ENCODE results near the gene KRT13. TPM values are rescaled to one million over a fixed set of nuclear protein-coding genes. Genes with fewer than 3 reads are reported as not detected.
A peak's percentile ranks its signal among the peaks of the same experiment; 100 is the strongest.

The KRT13 gene
- total RNA-seq, 1 donor from 2014 or later, result not detected

DNA sequence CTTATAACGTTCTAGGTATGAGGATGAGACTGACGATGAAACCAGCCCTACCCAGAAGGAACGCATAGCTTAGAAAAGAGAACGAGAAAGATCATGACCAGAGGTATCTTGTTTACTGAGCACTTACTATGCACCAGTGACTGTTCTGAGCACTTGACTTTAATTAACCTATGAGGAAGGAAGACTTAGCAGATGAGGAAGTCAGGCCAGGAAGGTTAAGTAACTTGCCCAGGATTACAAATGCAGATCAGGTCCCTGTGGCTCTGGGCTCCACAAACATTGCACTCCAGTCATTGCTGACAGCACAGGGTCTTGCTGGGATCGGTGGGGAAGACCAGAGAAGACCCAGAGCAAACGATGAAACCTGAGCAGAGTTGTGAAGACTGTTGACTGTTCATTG lies 7.1 kb downstream of the KRT13 start:
- peak; percentile 34 for ATAC-seq
- no peak for DNase-seq (ENCODE audit: low spot score)

DNA sequence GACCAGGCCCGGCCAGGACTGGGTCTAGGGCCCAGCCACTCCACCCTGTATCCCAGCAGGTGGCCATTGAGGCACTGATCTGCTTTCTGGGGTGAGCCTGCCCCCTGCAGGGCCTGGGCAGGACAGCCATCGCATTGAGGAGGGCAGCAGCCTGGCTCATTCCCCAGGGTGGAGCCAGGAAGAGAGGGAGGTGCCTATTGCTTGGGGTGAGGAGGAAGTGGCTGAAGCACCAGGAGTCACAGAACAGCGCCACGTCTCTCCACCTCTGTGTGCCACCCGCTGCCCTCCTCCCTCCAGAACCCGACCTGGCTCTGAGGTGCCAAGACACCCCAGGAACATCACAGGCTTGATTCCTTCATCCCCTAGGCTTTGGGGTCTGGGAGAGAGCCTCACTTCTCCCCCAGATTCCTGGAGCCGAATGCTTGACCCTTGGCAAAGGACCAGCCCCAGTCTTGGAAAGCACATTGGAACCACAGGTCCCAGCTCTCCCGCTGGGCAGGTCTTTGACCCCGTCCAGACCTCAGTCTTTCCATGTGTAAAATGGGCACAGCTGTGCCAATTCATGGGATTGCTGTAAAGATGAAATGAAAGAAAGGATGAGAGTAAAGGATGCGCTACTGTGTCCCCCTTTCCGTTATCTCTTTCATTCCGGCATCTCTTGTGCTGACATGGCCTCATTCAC lies 8.5 kb downstream of the KRT13 start:
- ATAC-seq, result peak; percentile 76
- peak; percentile 55 for DNase-seq (ENCODE audit: low spot score)

DNA sequence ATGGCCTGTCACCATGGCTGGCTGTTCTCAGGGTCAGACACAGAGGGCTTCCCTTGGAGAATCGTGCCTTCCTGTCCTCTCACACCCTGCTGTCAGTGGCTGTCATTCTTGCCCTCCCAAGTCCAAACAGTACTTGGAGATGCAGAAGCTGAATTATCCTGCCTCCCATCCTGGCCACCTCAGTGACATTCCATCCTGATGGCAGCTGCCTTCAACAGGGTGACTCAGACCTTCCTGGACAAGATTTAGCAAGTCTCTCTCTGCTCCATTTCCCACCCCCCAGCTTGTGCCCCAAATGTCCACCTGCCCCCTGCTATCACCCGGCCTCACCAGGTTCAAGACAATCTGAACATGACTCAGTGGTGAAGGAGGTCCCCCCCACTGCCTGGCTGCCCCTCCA lies 10.9 kb downstream of the KRT13 start:
- ATAC-seq (no peak), DNase-seq (ENCODE audit: low spot score) (no peak)

DNA sequence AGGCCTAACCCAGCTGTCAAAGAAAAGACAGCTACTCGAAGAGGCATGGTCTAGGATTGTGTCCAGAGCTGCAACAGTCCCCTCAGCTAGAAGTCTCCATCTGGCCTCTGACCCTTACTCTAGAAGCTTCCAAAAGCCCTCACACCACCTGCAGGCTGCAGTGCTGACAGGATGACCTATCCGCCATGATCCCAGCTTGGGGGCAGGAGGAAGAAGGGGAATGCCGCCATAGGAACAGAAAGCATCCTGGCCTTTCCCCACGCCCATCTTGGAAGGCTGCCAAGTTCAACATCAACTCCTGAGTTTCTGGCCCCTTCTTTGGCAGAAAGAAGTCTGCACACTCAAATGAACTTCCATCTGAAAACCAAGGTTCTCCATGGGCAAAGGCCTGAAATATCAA lies 12.6 kb downstream of the KRT13 start:
- DNase-seq (ENCODE audit: low spot score) (no peak), ATAC-seq (no peak)

DNA sequence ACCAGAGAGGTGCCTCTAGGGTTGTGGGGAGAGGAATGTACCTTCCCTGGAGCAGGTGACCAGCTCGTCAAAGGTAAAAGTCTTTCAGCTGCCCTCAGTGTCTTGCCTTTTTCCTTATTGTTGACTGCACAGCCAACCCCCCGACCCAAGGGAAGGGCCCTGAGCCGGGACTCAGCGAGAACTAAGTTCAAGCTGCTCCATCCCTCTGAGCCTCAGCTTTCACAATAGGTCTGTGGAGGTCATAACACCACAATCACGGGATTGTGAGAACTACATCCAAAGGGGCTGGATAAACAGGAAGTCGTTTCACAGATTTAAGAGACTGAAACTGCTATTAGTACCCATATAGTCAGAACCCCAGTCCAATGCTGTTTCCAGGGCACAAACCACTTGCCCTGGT lies 13.1 kb downstream of the KRT13 start:
- ATAC-seq (peak; percentile 32), DNase-seq (ENCODE audit: low spot score) (no peak)

DNA sequence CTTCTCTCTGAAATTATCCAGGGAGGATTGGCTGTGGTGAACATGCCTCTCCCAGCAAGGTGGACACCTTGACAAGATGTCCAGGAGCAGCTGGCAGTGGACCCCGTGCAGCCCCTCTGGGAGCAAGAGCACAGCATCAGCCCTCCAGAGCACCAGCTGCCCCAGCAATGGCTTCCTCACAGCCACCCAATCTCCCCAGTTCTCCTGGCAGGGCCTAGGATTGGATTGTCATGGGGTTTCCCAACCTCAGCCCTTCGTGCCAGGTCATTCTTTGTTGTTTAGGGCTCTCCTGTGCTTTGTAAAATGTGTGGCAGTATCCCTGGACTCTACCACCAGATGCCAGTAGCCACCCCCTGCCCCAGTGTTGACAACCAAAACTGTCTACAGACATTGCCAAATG lies 13.9 kb downstream of the KRT13 start:
- ATAC-seq (no peak), DNase-seq (ENCODE audit: low spot score) (no peak)

DNA sequence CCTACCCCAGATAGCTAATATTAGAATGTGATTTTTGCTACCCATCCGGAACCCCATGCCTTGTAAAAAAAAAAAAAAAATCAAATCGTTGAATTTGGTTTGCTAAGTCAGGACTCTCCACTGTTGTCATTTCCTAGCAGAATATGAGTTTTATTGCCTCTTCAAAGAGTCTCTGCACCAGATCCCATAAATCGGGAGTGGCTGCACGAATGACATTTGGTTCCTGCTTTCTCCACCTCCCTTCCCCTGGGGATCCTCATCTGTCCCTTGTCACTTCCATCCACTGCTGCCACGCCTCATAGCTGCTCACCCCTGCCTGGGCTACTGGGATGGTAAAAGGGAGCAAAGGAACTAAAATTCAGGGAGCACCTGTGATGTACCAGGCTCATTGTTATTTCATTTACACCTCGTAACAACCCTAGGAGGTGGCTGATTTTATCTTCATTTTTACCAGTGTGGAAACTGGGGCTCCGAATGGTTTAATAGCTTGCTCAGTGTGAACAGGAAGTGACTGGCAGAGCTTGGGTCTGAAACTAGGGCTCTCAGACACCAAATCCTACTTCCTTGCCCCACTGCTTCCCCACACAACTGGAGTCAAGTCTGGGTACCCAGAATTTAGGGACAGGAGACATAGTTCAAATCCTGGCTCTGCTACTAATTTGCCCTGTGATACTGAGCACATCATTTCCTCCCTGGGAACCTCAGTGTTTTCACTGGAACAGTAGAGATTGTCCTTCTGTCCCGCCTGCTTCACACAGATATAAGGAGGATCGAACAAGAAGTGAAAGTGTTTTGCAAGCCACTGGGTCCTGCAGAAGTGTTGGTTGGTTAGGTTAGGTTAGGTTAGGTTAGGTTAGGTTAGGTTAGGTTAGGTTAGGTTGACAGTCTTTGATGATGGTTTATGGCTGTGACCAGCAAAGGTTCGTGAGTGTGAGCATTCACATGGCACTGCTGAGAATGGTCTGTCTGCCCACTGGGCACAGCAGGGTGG lies 15.1 kb downstream of the KRT13 start:
- no peak for DNase-seq (ENCODE audit: low spot score)
- no peak for ATAC-seq

DNA sequence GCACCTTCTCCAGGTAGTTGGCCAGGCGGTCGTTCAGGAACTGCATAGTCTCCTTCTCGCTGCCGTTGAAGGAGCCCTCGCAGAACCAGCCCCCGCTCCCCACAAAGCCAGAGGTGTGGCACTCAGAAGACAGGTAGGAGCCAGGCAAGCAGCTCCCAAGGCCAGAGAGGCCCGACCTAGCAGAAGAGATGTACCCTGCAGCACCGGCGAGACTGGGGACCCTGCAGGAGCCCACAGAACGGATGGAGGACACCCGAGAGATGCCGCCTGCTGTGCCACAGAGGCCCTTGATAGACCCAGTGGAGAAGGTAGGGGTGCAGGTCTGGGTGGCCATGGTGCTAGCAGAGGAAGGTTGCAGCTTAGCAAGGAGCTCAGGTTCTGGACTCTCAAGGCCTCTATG lies 15.9 kb downstream of the KRT13 start, which contains the start of gene KRT36:
KRT36 (minus strand) TSS at position 380 of the 400 bp plus-strand sequence; CDS start at position 334, 46 bp downstream.
- DNase-seq (ENCODE audit: low spot score), result no peak
- ATAC-seq, result no peak

DNA sequence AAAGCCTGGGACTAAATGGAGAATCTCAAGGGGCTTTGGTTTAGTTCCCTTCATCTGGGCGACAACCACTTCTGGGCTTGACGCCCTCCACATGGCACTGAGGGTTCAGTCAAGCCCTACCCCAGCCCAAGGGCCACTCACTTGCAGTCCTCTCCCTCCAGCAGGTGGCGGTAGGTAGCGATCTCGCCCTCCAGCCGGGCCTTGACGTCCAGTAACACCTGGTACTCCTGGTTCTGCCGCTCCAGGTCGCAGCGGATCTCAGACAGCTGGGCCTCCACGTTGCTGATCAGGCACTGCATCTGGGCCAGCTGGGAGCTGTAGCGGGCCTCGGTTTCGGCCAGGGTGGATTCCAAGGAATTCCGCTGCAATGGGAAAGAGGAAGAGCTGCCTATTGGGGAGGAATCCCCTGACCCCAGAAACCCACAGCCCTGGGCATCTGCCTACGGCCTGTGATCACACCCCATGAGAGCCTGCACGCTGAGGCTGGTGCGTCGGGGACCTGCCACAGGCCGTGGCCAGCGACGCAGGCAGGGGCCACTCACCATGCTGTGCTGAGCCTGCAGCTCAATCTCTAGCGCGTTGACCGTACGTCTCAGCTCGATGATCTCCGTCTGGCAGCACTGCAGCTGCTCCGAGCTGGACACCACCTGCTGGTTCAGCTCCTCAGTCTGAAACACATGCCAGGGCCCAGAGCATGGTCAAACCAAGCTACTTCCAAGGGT lies 18.4 kb downstream of the KRT13 start:
- ATAC-seq (peak; percentile 48), DNase-seq (ENCODE audit: low spot score) (no peak)

DNA sequence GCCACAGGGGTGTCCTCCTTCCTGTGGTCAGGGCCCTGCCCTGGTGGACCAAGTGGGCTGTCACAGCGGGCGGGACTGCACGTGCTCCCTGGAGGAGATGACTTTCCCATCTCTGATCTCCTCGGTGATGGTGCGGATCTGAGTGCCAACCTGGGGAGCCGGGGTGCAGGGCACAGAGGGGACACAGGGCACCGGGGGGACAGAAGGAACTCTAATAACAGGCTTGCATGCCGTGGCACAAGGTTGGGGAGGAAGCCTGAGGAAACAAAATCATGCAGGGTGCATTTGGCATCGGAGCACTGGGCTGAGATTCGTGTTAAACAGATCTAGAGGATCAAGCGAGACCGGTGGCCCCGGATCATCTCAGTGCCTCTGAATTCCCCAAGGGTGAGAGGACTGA lies 19.1 kb downstream of the KRT13 start:
- DNase-seq (ENCODE audit: low spot score) (no peak), ATAC-seq (no peak)

DNA sequence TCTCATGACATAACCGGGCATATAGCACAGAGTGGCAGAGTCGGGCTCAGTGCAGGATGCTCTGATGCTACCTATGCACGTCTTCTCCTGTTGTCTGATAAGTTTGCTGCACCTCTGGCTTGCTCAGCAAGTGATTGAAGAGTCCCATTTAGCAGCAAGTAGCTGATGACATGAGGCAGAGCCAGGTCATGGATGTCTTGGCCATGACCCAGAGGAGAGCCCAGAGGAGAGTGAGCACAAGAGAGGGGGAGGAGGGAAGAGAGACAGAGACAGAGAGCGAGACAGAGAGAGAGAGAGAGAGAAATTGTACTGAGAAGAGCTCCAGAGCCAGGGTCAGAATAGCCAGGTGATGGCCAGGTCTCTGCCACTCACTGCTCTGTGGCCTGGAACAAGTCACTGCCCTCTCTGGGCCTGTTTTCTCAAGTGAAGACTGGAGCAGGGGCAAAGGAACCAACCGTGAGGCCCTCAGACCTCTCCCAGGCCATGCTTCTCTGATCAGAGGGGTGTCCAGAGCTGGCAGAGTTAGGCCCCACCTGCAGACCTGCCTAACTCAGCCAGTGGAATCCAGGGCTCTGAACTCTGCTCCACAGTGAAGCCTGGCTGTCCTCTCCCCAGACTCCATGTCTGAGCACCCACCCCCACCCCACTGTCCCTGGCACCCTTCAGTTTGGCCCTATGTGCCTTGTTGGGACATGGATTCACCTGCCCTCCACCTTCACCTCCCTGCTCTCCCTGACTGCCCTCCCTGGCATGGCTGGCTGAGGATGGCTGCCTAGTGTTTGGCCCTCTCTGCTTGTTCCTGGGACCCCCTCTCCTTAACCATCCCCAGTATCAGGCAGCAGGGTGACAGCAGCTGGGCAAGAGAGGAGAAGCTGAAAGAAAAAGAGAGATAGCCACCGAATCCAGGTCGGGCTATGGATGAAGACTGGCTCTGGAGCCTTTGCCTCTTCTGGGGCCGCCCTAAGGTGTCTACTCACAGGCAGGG lies 20.2 kb downstream of the KRT13 start:
- DNase-seq (ENCODE audit: low spot score) (no peak), ATAC-seq (no peak)

DNA sequence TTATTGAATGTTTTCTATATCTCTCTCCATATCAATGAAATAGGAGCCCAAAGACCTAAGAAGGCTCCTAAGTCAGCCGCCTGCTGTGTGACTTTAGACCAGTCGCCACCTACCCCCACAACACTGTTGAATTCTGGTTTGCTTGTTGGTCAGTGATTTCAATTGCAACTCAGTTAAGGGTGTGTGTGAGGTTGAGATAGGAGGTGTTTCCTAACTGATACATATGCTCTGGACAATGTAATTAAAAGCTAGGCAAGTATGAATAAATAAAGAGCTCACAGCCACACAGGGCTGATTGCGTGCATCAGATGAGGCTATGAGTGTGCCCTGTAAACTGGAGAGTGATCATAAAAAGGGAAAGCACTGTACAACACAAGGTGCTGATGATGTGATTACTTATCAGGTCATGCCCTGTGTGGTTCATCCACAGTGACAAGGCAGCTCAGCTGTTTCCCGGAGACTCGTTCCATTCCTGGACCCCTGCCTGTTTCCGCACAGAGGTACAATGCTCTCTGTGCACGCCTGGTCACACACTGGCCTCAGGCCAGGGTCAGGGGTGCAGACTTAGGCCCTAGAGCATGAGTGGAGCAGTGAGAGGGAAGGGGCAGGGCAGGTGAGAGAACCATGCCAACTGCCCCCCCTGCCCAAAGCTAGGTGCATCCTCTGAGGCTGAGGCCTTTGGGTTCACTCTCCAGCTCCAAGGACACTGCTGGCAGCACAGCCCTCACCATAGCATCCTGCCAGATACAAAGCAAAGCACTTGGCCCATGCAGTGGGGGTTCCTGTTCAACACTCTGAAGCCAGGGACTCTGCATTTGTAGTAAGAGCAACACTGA lies 21.2 kb downstream of the KRT13 start:
- DNase-seq (ENCODE audit: low spot score), result no peak
- ATAC-seq, result no peak

DNA sequence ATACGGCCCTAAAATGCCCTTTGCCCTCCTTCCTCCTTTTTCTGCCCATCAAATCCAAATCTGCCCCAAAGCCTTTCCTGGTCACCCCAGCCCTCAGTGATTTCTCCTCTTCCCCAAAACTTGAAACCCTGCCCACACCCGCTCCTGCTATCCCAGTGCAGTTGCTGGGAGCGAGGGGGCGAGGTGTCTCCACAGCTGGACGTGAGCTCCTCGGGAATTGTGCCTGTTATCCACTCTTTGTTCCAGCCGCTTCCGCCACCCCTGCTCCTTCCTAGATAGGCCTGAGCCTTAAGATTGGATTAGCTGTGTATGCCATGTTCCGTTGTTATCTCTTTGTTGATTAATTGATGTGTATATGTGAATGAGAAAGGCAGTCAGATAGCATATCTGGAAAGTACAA lies 21.9 kb downstream of the KRT13 start:
- DNase-seq (ENCODE audit: low spot score), result no peak
- ATAC-seq, result no peak

DNA sequence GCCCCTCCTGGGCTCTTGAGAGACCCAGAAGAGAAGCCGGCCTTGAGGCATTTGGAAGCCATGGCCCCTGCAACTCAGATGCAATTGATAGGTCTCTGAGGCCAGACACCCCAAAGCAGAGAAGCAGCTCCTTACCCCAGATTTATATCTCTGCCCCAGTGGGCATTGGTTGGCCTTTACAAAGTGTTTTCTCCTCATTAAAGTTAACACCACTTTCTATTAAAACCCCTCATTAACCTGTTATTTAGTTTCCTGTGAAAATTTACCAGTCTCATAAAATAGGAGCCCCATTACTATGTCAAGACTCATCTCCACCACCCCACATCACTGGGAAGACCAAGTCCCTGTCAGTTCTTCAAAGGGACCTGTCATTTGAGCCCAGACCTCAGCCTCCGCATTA lies 24.4 kb downstream of the KRT13 start, which contains the start of gene KRT35:
KRT35 (minus strand) TSS at position 116 of the 400 bp plus-strand sequence; CDS start at position 62, 54 bp downstream.
- ATAC-seq (no peak), DNase-seq (ENCODE audit: low spot score) (no peak)

DNA sequence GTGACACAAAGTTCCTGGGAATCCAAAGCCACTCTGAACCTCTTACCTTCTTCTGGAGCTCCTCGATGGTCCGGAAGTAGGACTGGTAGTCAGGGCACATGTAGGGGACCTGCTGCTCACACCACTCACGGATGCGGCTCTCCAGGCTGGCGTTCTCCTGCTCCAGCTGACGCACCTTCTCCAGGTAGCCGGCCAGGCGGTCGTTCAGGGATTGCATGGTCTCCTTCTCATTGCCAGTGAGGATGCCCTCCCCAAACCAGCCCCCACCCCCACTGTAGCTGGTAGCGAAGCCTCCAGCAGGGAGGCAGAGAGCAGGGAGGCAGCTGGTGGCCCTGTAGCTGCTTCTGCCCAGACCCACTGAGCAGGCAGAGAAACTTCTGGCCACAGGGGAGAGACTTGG lies 24.8 kb downstream of the KRT13 start:
- DNase-seq (ENCODE audit: low spot score) (no peak), ATAC-seq (no peak)

DNA sequence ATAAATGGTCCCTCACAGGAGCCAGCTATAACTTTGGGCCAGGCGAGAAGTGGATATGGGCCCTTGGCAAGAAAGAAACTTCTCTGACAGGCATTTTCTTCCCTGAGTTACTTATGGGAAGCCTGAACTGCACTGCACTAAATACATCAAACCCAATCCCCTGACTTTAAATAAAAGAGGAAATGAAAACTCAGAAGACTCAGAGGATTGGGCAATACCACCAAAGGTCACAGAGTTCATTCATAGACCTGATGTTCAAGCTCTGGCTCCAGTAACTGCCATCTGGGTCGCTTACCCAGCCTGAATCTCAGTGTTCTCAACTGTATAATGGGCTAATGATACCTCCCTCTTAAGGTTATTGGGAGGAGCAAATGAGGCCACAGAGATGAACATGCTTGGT lies 25.3 kb downstream of the KRT13 start:
- DNase-seq (ENCODE audit: low spot score) (no peak), ATAC-seq (no peak)

DNA sequence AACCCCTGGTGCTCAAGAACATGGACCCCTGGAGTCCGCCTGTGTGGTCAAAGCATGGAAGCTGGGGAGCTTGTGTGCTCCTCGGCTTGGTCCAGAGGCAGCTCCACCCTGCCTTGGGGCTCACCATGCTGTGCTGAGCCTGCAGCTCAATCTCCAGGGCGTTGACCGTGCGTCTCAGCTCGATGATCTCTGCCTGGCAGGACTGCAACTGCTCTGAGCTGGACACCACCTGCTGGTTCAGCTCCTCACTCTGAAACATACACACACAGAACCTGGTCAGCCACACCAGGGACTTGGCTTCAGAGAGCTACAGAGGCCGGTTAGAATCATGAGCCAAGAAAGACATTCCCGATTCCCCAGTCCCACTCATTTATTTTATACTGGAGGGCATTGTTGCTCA lies 27.2 kb downstream of the KRT13 start:
- DNase-seq (ENCODE audit: low spot score) (no peak), ATAC-seq (no peak)

DNA sequence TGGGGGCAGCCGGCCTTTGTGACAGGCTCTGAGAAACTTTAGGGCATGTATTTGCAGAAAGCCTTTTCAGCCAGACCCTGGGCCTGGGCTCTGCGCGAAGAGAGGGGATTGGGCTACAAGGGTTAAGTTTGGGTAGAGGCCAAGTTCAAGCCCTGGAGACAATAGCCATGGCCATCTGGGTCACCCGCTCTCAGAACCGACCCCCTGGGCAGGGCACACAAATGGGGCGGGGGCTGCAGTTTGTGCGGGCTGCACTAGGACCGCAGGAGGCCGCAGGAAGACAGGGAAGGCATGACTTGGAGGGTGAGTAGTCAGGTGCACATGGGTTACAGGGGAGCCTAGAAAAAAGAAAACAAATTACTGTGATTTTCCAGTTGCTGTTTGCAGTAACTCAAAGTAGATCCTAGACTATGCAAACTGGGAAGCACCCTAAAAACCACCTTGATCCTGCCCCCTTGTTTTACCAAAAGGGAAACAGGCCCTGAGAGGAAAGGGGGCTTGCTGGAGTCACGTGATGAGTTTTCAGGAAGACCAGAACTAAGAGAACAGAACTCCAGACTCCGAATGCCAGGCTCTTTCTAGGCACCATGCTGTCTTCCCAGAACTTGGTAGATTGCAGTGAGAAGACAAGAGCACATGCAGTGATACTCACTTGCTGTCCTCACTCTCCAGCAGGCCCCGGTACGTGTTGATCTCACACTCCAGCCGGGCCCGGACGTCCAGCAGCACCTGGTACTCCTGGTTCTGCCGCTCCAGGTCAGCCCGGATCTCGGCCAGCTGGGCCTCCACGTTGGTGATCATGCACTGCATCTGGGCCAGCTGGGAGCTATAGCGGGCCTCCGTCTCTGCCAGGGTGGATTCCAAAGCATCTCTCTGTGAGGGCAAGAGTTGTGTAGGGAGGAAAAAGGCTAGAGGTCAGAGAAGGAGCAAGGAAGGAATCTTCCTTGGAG lies 28.3 kb downstream of the KRT13 start:
- no peak for DNase-seq (ENCODE audit: low spot score)
- ATAC-seq, result no peak
